ENCODE measurements around the gene AMBRA1.

The AMBRA1 gene

GRCh38 chr11:46498968-46499367 is 94.9 kb downstream of the AMBRA1 start:
- DNase-seq = no peak

- no peak for DNase-seq
Observed at GRCh38 chr11:46498179-46498578, 95.6 kb downstream of the AMBRA1 start.

GRCh38 chr11:46497498-46497897 is 96.3 kb downstream of the AMBRA1 start:
- DNase-seq = no peak

- no peak for DNase-seq
Observed at GRCh38 chr11:46493791-46494190, 100.0 kb downstream of the AMBRA1 start.

- DNase-seq = no peak
Observed at GRCh38 chr11:46492532-46492931, 101.3 kb downstream of the AMBRA1 start.

- no peak for DNase-seq
Observed at GRCh38 chr11:46491661-46492330, 102.0 kb downstream of the AMBRA1 start.

GRCh38 chr11:46490666-46491065 is 103.2 kb downstream of the AMBRA1 start:
- no peak for DNase-seq

- peak; percentile 25 for DNase-seq
Observed at GRCh38 chr11:46489656-46490560, 103.9 kb downstream of the AMBRA1 start.

GRCh38 chr11:46485856-46486443 is 107.9 kb downstream of the AMBRA1 start:
- DNase-seq = no peak

GRCh38 chr11:46484101-46484500 is 109.7 kb downstream of the AMBRA1 start:
- DNase-seq = no peak

- no peak for DNase-seq
Observed at GRCh38 chr11:46480909-46481308, 112.9 kb downstream of the AMBRA1 start.

- DNase-seq = no peak
Observed at GRCh38 chr11:46480166-46480726, 113.6 kb downstream of the AMBRA1 start.

GRCh38 chr11:46479601-46480000 is 114.2 kb downstream of the AMBRA1 start:
- no peak for DNase-seq

GRCh38 chr11:46478196-46478595 is 115.6 kb downstream of the AMBRA1 start:
- no peak for DNase-seq

- DNase-seq = no peak
Observed at GRCh38 chr11:46477136-46477535, 116.7 kb downstream of the AMBRA1 start.

- DNase-seq = no peak
Observed at GRCh38 chr11:46475926-46476545, 117.8 kb downstream of the AMBRA1 start.

GRCh38 chr11:46475051-46475925 is 118.5 kb downstream of the AMBRA1 start:
- DNase-seq = peak; percentile 78

- DNase-seq = no peak
Observed at GRCh38 chr11:46472662-46472994, 121.2 kb downstream of the AMBRA1 start.

- DNase-seq = no peak
Observed at GRCh38 chr11:46471943-46472661, 121.7 kb downstream of the AMBRA1 start.

- no peak for DNase-seq
Observed at GRCh38 chr11:46469926-46470325, 123.9 kb downstream of the AMBRA1 start.

- no peak for DNase-seq
Observed at GRCh38 chr11:46465683-46466082, 128.1 kb downstream of the AMBRA1 start.
